ENCODE measurements around the gene TRIM67. TPM values are rescaled to one million over a fixed set of nuclear protein-coding genes. Genes with fewer than 3 reads are reported as not detected.
"Not testable (repeated sequence)": the region's sequence is repeated elsewhere in the genome, so short reads cannot be mapped to it uniquely, and the experiment has no call there.

The TRIM67 gene
- total RNA-seq: not detected in 2 replicates

DNA sequence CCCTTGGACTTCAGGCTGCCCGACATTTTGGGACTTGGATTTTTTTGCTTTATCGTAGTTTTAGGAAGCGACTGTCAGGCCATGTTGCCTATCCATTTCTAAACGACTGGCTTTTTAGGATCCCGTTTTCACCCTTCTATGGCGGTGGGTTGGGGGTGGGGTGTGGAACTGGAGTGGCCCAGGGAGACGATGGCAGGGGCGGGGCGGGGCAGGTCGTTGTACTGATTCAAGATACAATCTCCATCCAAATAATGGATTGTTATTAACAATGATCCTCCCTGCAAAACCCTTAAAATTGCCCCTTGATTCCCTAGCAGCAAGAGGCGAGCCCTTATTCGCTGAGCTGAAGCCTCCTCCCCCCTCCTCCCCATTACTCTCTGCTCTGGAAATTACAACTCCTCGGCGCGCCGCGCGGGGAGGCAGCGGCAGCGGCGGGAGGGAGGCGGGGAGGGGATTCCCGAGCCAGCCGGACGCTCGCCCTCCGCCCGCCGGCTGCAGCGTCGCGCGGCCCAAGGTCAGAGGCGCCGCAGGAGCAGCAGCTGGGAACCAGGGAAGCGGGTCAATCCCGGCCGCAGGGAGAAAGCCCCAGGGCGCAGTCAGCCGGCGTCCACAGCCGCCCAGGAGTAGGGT lies at the start of gene TRIM67:
TSS of gene TRIM67 (plus strand) at position 392 of the 630 bp plus-strand sequence. CDS start 912 bp downstream, outside the sequence.
- no peak within 1 kb of the TSS for H3K27ac Mint-ChIP-seq
- no peaks in the 10 kb centered on the region for H3K9me3 Mint-ChIP-seq
- no peak within 1 kb of the TSS for H3K4me3 Mint-ChIP-seq
- intact Hi-C loops (cut with micrococcal nuclease): loop anchor here (10.0 kb wide), 1 partner anchor 737 kb away; the partner anchor contains the start of gene PGBD5
- no peaks in the 10 kb centered on the region for H3K36me3 Mint-ChIP-seq (ENCODE audit: low read depth)
- H3K4me1 Mint-ChIP-seq (ENCODE audit: low read depth): no peaks in the 10 kb centered on the region
- DNase-seq (ENCODE audit: low spot score): no peak
- peaks cover 69% of the 10 kb centered on the region for H3K27me3 Mint-ChIP-seq (ENCODE audit: insufficient read depth)

DNA sequence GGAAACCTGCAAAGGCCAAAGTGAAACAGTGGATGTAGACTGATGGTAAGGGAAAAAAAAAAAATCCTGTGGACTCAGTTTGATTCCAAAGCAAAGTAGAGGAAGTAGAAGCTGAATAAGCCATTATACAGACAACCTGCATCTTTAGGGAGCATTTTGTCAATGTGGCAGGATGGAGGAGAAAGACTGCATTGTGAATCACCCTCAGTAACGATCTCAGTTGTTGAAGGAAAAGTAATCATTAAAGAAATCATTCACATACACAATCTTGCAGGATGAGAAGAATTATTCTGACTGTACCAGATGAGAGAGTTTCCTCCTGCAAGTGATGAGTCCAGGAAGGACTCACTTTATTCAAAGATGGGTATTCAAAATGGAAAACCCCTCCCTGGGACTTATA lies 45.1 kb upstream of the TRIM67 start:
- H3K4me1 Mint-ChIP-seq (ENCODE audit: low read depth): no peaks in the 10 kb centered on the region
- H3K27ac Mint-ChIP-seq: no peak overlapping the region
- no peak overlapping the region for H3K4me3 Mint-ChIP-seq
- H3K27me3 Mint-ChIP-seq (ENCODE audit: insufficient read depth): peaks cover 21% of the 10 kb centered on the region
- peaks cover 12% of the 10 kb centered on the region for H3K9me3 Mint-ChIP-seq
- no peak for DNase-seq (ENCODE audit: low spot score)
- no peaks in the 10 kb centered on the region for H3K36me3 Mint-ChIP-seq (ENCODE audit: low read depth)
- intact Hi-C loops (cut with micrococcal nuclease): no loop called here

DNA sequence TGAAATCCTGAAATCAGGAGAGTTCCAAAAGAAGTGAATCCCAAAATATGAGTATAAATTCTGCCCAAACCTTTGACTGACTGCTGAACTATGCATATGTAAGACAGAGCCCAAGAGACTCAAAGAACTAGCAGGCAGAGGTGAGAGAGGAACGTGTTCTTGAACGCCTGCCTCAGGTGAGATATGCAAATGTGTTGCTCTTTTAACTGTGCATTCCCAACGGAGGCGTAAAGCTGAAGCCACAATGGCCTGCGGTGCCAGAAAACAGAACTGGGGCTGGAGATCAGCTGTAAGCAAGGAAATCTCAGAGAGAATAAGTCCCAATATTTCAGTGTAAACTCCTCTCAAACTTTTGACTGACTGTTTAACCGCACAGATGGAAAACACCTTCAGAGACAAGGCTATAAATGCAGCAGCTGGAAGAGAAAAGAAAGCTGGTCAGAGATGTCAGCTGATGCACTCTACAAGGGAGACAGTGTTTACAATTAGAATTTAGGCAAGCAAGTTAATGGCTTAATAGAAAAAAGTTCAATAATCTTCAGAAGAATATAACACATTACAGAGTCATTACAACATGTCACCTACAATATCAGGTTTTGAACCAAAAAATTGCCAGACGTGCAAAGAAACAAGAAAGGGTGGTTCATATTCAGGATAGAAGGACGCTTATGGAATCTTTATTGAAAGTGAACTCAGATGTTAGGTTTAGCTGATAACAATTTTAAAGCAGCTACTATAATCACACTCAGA lies 43.0 kb upstream of the TRIM67 start:
- DNase-seq (ENCODE audit: low spot score): no peak
- Mint-ChIP-seq H3K27ac (no peak overlapping the region), H3K36me3 (ENCODE audit: low read depth) (no peaks in the 10 kb centered on the region), H3K9me3 (peaks cover 4% of the 10 kb centered on the region), H3K4me1 (ENCODE audit: low read depth) (no peaks in the 10 kb centered on the region), H3K27me3 (ENCODE audit: insufficient read depth) (peaks cover 9% of the 10 kb centered on the region), H3K4me3 (no peak overlapping the region)
- intact Hi-C loops (cut with micrococcal nuclease): no loop called here

DNA sequence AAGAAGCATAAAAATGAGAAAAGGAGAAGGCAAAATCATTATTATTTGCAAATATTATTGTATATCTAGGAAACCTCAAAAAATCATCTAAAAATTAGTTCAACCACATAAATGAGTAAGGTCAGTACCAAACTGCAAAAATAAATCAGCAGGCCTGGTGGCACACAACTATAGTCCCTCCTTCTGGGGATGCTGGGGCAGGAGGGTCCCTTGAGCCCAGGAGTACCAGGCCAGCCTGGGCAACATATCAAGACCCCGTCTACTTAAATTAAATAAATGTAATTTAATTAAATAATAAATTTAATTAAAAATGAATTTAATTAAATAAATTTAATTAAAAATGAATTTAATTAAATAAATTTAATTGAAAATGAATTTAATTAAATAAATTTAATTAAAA lies 40.3 kb upstream of the TRIM67 start:
- no peak for DNase-seq (ENCODE audit: low spot score)
- intact Hi-C loops (cut with micrococcal nuclease): no loop called here
- Mint-ChIP-seq H3K4me1 (ENCODE audit: low read depth) (no peaks in the 10 kb centered on the region), H3K4me3 (no peak overlapping the region), H3K9me3 (peaks cover 4% of the 10 kb centered on the region), H3K36me3 (ENCODE audit: low read depth) (no peaks in the 10 kb centered on the region), H3K27me3 (ENCODE audit: insufficient read depth) (peaks cover 6% of the 10 kb centered on the region), H3K27ac (no peak overlapping the region)

DNA sequence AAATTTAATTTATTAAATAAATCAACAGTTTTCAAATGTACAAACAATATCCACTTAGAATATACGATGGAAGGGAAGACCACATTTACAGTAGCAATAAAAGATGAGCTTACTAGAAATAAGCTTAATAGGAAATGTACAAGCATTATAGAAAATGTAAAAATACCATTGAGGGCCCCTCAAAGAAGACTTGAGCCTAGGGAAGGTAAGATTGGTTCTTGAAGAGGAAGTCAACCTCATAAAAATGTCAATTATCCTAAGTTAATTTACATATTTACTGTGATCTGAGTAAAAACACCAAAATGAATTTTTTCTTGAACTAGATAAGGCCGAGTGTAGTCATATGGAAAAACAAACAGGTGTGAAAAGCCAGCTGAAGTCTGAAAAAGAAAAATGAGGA lies 39.7 kb upstream of the TRIM67 start:
- Mint-ChIP-seq H3K36me3 (ENCODE audit: low read depth) (no peaks in the 10 kb centered on the region), H3K9me3 (peaks cover 4% of the 10 kb centered on the region), H3K4me1 (ENCODE audit: low read depth) (no peaks in the 10 kb centered on the region), H3K27me3 (ENCODE audit: insufficient read depth) (peaks cover 2% of the 10 kb centered on the region), H3K4me3 (no peak overlapping the region), H3K27ac (no peak overlapping the region)
- no peak for DNase-seq (ENCODE audit: low spot score)
- intact Hi-C loops (cut with micrococcal nuclease): no loop called here

DNA sequence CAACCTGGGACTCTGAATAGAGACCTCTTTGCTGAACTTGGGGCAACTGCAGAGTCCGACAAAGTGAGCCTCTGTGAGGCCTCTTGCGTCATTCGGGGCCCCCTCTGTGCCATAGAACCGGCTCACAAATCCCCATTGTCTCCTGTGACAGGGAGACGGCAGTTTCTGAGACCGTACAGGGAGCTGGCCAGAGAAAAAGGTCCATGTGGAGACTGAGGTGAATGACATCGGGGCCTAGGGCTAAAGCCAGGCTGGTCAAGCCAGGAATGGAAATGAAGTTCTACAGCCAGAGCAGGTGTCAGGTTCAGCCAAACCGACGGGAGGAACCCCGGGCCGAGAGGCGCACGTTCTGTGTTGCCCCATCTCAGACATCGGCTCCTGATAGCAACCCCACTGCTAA lies 37.1 kb upstream of the TRIM67 start:
- intact Hi-C loops (cut with micrococcal nuclease): no loop called here
- H3K27me3 Mint-ChIP-seq (ENCODE audit: insufficient read depth): peaks cover 2% of the 10 kb centered on the region

DNA sequence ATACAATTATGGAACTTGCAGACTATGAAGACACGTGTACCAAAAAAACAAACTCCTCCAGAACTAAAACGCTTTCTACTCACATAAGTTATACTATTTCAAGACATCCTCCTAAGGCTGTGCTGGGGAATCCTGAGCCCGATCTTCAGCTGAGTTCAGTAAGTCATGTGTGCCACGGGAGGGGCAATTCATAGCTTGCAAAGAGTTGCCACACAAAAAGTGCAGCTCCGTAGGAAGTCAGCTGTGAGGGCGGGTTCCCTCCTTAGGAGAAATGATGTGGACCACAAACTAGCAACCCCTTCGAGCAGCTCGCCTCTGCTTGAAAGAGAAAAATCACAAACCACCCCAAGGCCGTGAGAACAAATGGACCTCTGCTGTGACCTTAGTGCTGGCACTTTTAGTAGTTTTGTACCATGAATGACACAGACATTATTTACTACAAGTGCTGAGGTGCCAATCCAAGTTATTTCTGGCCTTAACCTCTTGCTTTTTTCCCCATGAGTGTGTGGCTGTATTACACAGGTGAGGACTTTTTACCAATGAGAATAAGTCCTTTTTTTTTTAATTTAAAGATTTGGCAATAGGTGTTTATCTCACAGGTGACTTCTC lies 35.8 kb upstream of the TRIM67 start:
- Mint-ChIP-seq H3K27me3 (ENCODE audit: insufficient read depth) (peaks cover 2% of the 10 kb centered on the region), H3K4me1 (ENCODE audit: low read depth) (no peaks in the 10 kb centered on the region), H3K27ac (no peak overlapping the region), H3K36me3 (ENCODE audit: low read depth) (no peaks in the 10 kb centered on the region), H3K9me3 (no peaks in the 10 kb centered on the region), H3K4me3 (no peak overlapping the region)
- intact Hi-C loops (cut with micrococcal nuclease): no loop called here
- DNase-seq (ENCODE audit: low spot score): no peak

More for the DNA sequence above, 37.1 kb upstream of the TRIM67 start:
- Mint-ChIP-seq H3K27ac (no peak overlapping the region), H3K9me3 (no peaks in the 10 kb centered on the region), H3K4me3 (no peak overlapping the region), H3K4me1 (ENCODE audit: low read depth) (no peaks in the 10 kb centered on the region), H3K36me3 (ENCODE audit: low read depth) (no peaks in the 10 kb centered on the region)
- DNase-seq (ENCODE audit: low spot score): no peak

DNA sequence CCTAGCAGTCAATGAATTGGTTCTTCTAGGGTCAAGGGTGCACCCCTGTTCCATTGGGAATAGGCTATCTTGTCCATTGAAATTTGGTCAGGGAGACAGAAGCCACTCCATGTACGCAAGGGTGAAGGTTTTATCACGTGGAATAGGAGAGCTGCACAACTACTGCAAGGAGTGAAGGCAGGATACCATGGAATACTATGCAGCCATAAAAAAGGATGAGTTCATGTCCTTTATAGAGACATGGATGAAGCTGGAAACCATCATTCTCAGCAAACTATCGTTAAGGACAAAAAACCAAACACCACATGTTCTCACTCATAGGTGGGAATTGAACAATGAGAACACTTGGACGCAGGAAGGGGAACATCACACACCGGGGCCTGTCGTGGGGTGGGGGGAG lies 34.8 kb upstream of the TRIM67 start:
- H3K27me3 Mint-ChIP-seq (ENCODE audit: insufficient read depth); H3K27ac Mint-ChIP-seq; H3K4me3 Mint-ChIP-seq; DNase-seq (ENCODE audit: low spot score); H3K4me1 Mint-ChIP-seq (ENCODE audit: low read depth); H3K36me3 Mint-ChIP-seq (ENCODE audit: low read depth); intact Hi-C loops (cut with micrococcal nuclease); H3K9me3 Mint-ChIP-seq: not testable (repeated sequence)

DNA sequence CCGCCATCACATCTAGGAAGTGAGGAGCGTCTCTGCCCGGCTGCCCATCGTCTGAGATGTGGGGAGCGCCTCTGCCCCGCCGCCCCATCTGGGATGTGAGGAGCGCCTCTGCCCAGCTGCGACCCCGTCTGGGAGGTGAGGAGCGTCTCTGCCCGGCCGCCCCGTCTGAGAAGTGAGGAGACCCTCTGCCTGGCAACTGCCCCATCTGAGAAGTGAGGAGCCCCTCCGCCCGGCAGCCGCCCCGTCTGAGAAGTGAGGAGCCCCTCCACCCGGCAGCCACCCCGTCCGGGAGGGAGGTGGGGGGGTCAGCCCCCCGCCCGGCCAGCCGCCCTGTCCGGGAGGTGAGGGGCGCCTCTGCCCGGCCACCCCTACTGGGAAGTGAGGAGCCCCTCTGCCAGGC lies 33.4 kb upstream of the TRIM67 start:
- DNase-seq (ENCODE audit: low spot score); H3K9me3 Mint-ChIP-seq; H3K27me3 Mint-ChIP-seq (ENCODE audit: insufficient read depth); intact Hi-C loops (cut with micrococcal nuclease); H3K4me1 Mint-ChIP-seq (ENCODE audit: low read depth); H3K36me3 Mint-ChIP-seq (ENCODE audit: low read depth); H3K4me3 Mint-ChIP-seq; H3K27ac Mint-ChIP-seq: not testable (repeated sequence)

DNA sequence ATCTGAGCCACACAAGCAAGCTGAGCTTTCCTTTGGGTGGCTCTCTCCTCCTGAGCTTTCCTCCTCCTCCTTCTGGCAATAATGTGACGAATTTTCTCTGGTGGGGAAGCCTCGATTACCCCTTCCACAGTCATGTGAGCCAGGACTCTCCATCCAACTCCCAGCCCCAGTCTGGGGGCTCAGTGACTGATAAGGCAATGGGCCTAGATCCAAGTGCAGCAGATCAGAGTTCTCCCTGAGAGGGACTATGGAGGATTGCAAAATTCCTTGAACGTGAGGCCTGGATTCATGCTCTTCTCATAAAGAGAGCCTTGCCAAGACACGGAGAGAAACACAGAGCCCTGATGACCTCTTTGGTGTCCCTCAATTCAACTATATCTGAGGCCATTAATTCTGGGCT lies 31.3 kb upstream of the TRIM67 start:
- H3K4me3 Mint-ChIP-seq: no peak overlapping the region
- H3K36me3 Mint-ChIP-seq (ENCODE audit: low read depth): no peaks in the 10 kb centered on the region
- intact Hi-C loops (cut with micrococcal nuclease): no loop called here

DNA sequence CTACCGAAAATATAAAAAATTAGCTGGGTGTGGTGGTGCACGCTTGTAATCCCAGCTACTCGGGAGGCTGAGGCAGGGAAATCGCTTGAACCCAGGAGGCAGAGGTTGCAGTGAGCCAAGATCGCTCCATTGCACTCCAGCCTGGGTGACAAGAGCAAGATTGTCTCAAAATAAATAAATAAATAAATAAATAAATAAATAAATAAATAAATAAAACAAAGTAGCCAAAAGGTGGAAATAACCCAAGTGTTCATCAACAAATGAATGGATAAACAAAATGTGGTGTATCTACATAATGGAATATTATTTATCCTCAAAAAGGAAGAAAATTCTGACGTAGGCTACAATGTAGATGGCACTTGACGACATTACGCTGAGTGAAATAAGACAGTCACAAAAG lies 29.3 kb upstream of the TRIM67 start:
- H3K27ac Mint-ChIP-seq; H3K4me3 Mint-ChIP-seq; intact Hi-C loops (cut with micrococcal nuclease); H3K27me3 Mint-ChIP-seq (ENCODE audit: insufficient read depth); DNase-seq (ENCODE audit: low spot score); H3K9me3 Mint-ChIP-seq; H3K4me1 Mint-ChIP-seq (ENCODE audit: low read depth); H3K36me3 Mint-ChIP-seq (ENCODE audit: low read depth): not testable (repeated sequence)

More for the DNA sequence above, 31.3 kb upstream of the TRIM67 start:
- no peak for DNase-seq (ENCODE audit: low spot score)
- Mint-ChIP-seq H3K9me3 (no peaks in the 10 kb centered on the region), H3K27me3 (ENCODE audit: insufficient read depth) (peaks cover 2% of the 10 kb centered on the region), H3K27ac (no peak overlapping the region), H3K4me1 (ENCODE audit: low read depth) (no peaks in the 10 kb centered on the region)

DNA sequence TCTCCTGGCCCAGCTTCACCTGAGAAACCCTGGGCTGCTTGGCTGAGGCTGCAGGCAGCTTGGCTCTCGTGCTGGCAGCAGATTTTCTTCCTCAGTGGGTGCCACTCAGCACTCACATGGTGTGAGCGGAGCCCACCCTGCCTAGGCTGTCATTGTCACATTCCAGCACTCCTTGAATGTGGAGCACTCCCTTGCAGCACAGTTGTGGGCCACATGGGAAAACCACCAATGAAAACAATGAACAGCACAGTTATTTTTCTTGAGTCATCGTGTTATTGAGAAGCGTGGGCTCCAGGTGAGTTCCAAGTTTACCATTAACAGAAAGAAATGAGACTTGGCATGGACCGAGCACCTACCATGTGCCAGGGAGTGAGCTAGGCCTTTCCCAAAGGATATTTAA lies 27.2 kb upstream of the TRIM67 start:
- Mint-ChIP-seq H3K4me3 (no peak overlapping the region), H3K27me3 (ENCODE audit: insufficient read depth) (no peaks in the 10 kb centered on the region), H3K4me1 (ENCODE audit: low read depth) (peaks cover 10% of the 10 kb centered on the region), H3K36me3 (ENCODE audit: low read depth) (no peaks in the 10 kb centered on the region), H3K27ac (no peak overlapping the region), H3K9me3 (no peaks in the 10 kb centered on the region)
- DNase-seq (ENCODE audit: low spot score): no peak
- intact Hi-C loops (cut with micrococcal nuclease): no loop called here

DNA sequence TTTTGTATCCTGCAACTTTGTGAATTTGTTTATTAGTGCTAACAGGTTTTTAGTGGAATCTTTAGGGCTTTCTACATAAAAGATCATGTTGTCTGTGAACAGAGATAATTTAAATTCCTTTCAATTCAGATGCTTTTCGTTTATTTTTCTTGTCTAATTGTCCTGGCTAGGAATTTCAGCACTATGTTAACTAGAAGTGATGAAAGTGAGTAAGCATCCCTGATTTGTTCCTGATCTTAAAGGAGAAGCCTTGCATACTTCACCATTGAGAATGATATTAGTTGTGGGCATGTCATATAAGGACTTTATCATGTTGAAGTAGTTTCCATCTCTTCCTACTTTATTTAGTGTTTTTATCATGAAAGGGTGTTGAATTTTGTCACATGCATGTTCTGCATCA lies 23.6 kb upstream of the TRIM67 start:
- intact Hi-C loops (cut with micrococcal nuclease): no loop called here
- Mint-ChIP-seq H3K9me3 (no peaks in the 10 kb centered on the region), H3K4me3 (no peak overlapping the region), H3K27me3 (ENCODE audit: insufficient read depth) (peaks cover 7% of the 10 kb centered on the region), H3K4me1 (ENCODE audit: low read depth) (peaks cover 10% of the 10 kb centered on the region), H3K27ac (no peak overlapping the region), H3K36me3 (ENCODE audit: low read depth) (no peaks in the 10 kb centered on the region)
- no peak for DNase-seq (ENCODE audit: low spot score)
